ENCODE data around the gene CACNA1C.

The CACNA1C gene

GRCh38 chr12:2343681-2344080 lies 290.9 kb downstream of the CACNA1C start:
- no peak for DNase-seq (ENCODE audit: low read depth)

- no peak for DNase-seq (ENCODE audit: low read depth)
Observed at GRCh38 chr12:2344476-2344875, 291.7 kb downstream of the CACNA1C start.

- no peak for DNase-seq (ENCODE audit: low read depth)
Observed at GRCh38 chr12:2344885-2345284, 292.1 kb downstream of the CACNA1C start.

GRCh38 chr12:2345902-2346301 lies 293.1 kb downstream of the CACNA1C start:
- DNase-seq (ENCODE audit: low read depth) = no peak

- no peak for DNase-seq (ENCODE audit: low read depth)
Observed at GRCh38 chr12:2346416-2346815, 293.6 kb downstream of the CACNA1C start.

- DNase-seq (ENCODE audit: low read depth) = no peak
Observed at GRCh38 chr12:2347137-2347843, 294.5 kb downstream of the CACNA1C start.

GRCh38 chr12:2347844-2348481 lies 295.2 kb downstream of the CACNA1C start:
- no peak for DNase-seq (ENCODE audit: low read depth)

- DNase-seq (ENCODE audit: low read depth) = no peak
Observed at GRCh38 chr12:2348482-2348852, 295.7 kb downstream of the CACNA1C start.

- DNase-seq (ENCODE audit: low read depth) = no peak
Observed at GRCh38 chr12:2351161-2351560, 298.4 kb downstream of the CACNA1C start.

- no peak for DNase-seq (ENCODE audit: low read depth)
Observed at GRCh38 chr12:2352203-2352602, 299.4 kb downstream of the CACNA1C start.

- DNase-seq (ENCODE audit: low read depth) = no peak
Observed at GRCh38 chr12:2353281-2353680, 300.5 kb downstream of the CACNA1C start.

- DNase-seq (ENCODE audit: low read depth) = no peak
Observed at GRCh38 chr12:2353691-2354090, 300.9 kb downstream of the CACNA1C start.

- DNase-seq (ENCODE audit: low read depth) = no peak
Observed at GRCh38 chr12:2354151-2354991, 301.6 kb downstream of the CACNA1C start.

GRCh38 chr12:2355198-2355597 lies 302.4 kb downstream of the CACNA1C start:
- DNase-seq (ENCODE audit: low read depth) = no peak

GRCh38 chr12:2355604-2356003 lies 302.8 kb downstream of the CACNA1C start:
- DNase-seq (ENCODE audit: low read depth) = no peak

GRCh38 chr12:2356601-2357125 lies 303.9 kb downstream of the CACNA1C start:
- no peak for DNase-seq (ENCODE audit: low read depth)

- DNase-seq (ENCODE audit: low read depth) = no peak
Observed at GRCh38 chr12:2358986-2359658, 306.3 kb downstream of the CACNA1C start.

- no peak for DNase-seq (ENCODE audit: low read depth)
Observed at GRCh38 chr12:2359725-2360629, 307.2 kb downstream of the CACNA1C start.

GRCh38 chr12:2360630-2361170 lies 307.9 kb downstream of the CACNA1C start:
- no peak for DNase-seq (ENCODE audit: low read depth)

- DNase-seq (ENCODE audit: low read depth) = no peak
Observed at GRCh38 chr12:2363836-2364609, 311.2 kb downstream of the CACNA1C start.

All from GM04503 (cell line).